ENCODE results near the gene CAMTA1.

The CAMTA1 gene

GRCh38 chr1:7476402-7476801 is 691.1 kb downstream of the CAMTA1 start:
- no peak for DNase-seq

- no peak for DNase-seq
Measured at GRCh38 chr1:7476861-7477547, 691.8 kb downstream of the CAMTA1 start.

- DNase-seq, result no peak
Measured at GRCh38 chr1:7477593-7477992, 692.3 kb downstream of the CAMTA1 start.

GRCh38 chr1:7478142-7478790 is 693.0 kb downstream of the CAMTA1 start:
- no peak for DNase-seq

GRCh38 chr1:7478809-7479499 is 693.7 kb downstream of the CAMTA1 start:
- no peak for DNase-seq

DNA sequence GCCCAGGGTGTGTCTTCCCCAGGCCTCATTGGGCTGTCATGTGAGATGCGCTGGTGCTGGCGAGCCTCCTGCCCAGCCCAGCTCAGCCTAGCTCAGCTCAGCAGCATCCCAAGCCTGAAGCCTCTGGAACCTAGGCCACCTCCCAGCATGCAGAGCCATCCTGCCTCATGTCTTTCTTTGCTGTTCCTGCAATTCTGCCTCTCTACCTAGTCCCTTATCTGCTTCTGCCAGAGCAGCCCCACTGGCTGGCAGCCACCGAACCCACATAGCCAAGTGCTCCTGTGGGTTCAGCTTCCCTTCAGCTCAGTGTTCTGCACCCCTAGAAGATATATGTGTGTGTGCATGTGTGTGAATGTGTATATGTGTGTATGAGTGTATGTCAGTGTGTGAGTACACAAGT is 694.3 kb downstream of the CAMTA1 start:
- DNase-seq, result no peak

GRCh38 chr1:7481194-7481593 is 695.9 kb downstream of the CAMTA1 start:
- no peak for DNase-seq

- DNase-seq, result no peak
Measured at GRCh38 chr1:7482077-7482476, 696.8 kb downstream of the CAMTA1 start.

DNA sequence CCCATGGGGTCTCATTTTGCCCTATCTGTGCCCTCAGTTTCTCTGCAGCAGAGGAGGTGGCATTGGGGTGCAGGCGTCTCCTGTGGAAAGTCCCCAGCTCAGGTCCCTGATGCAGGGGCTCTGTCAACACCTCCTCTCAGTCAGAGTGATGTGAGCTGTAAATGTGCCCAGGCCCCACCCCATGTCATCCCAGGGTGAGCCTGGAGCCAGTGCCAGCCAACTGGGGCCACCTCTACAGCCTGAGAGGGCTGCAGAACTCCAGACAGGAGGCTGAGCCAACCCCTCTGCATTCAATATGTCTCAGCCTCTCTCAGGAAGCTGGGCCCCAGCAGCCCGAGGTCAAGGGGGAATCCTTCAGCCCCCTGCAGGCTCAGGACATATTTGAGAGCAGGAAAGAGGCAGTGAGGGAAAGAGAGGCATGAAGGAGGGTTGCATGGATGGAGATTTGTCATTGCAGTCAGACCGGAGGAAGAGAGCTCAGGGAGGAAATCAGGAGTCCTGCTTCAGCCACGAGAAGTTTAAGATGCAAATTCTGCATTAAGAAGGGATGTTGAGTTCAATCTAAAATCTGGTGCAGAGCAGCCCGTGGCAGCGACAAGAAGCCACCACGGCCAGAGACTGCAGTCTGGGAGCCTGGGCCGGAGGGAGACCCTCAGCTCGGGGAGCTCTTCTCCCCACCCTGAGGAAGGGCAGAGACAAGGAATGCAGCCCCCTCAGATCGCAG is 697.7 kb downstream of the CAMTA1 start:
- DNase-seq, result no peak

- no peak for DNase-seq
Measured at GRCh38 chr1:7483634-7484383, 698.6 kb downstream of the CAMTA1 start.

DNA sequence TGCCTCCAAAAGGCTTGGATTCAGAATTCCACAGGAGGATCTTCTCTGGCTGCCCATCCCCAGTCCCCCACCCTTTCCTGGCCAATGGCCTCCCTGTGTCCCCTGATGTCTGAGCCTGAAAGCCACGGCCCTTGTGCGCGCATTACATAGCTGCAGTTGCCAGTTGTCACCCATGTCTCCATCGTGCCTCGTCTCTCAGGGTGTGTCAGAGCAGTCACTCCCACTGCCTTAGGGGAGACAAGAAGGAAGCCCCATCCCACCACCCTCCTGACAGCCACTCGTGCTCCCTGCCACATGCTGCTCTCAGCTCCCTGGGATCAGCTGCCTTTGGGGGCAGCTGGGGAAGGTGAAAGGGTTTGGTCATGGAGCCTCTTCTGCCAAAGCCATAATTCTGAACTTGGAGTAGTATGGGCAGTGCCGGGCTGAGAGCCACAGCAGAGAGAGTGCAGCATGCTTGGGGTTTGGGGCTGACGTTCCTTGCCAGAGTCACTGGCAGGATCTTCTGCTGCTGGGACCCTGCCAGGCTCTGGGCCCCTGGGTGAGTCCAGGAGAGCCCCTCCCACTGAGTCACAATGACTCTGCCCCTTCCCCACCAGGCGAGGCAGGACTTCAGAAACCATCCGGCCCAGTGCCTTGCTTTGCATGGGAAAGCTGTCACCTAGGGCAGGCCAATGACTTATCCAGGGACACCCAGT is 700.0 kb downstream of the CAMTA1 start:
- DNase-seq, result no peak

- DNase-seq, result no peak
Measured at GRCh38 chr1:7485826-7486225, 700.6 kb downstream of the CAMTA1 start.

GRCh38 chr1:7487766-7488474 is 702.7 kb downstream of the CAMTA1 start:
- no peak for DNase-seq

DNA sequence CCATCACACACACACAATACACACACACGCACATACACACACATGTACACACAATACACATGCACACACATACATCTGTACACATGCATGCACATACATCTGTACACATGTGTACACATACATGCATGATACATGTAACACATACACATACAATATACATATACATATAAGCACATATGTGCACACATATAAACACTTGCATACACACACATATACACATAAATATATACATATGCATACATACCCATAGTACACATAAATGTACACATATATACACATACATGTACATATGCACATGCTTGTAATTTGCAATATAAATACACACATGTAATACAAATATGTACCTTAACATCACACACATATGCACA is 703.2 kb downstream of the CAMTA1 start:
- DNase-seq, result no peak

DNA sequence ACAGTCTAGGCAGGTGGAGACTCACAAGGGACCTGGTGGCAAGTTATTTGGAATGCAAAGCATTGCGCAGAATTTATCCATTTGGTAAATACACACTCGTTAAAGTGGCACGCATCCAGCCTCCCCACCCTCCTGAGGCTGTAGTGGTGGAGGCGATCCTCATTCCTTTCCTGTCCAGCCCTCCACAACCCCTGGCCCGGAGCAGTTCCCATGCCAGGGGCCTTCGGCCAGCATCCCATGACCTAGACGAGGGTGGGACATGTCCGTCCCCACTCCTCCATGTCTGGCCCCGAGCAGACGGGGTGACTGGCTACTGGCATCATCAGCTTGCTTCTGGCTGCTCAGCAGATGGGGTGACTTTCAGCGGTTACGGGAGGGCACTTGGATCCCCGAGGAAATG is 704.3 kb downstream of the CAMTA1 start:
- DNase-seq, result no peak

- no peak for DNase-seq
Measured at GRCh38 chr1:7490576-7490975, 705.3 kb downstream of the CAMTA1 start.

DNA sequence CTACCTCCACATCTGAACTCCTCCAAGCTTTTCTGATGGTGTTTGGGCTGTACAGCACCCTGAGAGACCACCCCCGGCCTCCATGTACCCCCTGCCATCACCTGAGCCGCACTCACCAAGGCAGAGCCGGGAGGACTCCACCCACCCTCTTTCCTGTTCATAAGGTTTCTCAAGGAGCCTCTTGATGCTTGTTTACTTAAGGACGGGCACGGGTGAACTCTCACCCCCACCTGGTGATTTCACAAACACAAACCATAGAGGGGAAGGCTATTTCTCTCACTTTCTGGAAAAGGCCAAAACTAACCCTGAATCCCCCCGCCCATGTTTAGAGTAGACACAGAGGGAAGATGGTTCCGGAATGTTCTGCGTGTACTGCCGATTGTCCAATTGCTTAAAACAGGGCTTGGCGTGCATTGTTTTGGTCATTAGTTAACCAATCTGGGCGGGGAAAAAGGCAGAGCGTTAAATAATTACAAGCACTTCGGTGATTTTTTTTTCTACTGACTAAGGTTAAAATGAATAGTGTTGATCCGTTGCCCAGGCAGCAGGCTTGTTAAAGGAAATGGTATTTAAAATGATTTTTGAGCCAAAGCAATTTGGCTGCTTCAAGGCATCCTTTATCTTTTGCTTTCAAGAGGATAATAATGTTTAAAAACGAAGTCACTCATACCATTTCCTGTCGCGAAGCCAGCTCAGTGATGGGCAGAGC is 706.0 kb downstream of the CAMTA1 start:
- DNase-seq, result no peak

DNA sequence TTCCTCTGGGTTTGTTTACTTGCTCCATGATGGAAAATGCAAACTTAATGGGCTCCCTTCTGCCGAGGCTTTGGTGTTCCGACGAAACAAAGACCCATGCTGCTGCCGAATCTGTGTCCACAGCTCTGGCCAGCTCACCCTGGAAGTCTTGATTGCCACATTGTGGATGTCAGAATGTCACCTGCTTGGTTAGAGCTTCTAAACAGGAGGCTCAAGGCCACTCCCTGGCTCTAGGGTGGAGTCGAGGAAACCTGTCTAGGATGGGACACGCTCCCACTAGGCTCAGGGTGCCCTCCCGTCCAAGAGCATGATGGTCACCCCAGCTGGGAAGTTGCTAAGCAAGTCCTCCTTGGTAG is 706.5 kb downstream of the CAMTA1 start:
- DNase-seq, result no peak

DNA sequence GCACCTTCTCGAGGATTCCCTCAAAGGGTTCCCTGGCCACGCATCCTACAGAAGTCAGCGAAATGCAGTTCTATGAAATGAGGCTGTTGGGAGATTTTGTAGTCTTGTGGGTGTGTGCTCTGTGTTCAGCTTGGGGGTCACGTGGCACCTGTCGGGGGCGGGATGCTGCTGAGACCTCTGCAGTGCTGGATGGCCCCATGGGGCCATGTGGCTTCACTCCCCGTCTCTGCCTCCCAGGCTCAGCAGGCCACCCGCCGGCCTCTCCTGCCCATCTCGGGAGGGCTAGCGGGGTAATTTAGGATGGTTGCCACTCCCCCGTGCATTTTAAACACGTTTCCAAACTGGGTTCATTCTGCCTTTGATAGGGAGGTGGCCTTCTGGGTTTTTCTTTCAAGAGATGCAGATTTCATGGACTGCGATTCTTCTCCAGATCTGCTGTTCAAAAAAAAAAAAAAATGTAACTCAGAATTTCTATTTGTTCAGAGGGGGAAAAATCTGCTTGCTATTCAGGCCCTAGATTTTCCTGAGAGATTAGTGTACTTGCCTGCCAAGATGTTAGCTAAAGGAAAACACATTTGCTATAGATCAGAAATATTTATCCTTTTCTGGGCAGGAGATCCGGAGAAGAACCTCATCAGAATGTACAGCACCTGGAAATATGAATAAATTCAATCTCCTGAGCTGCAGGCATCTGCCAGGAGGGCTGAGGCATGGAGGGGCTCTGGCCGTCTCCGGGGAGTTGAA is 708.6 kb downstream of the CAMTA1 start:
- no peak for DNase-seq

- DNase-seq, result no peak
Measured at GRCh38 chr1:7495962-7496361, 710.7 kb downstream of the CAMTA1 start.

Data from GOT3 (cell line).